T47D (cell line): Measurements from ENCODE around the gene TMEM214.

Experiments
- DNase-seq, 2 experiments: peaks; one replicate each; pipeline versions ENCODE4 v3.0.0 to v3.0.0-alpha.2; 2011 to 2012; ENCODE audit warnings: low read depth in 1 of 2, low spot score in 1 of 2
- JUND ChIP-seq: IDR thresholded peaks from 2 replicates; pipeline ENCODE4 v1.6.1; 2012; ENCODE audit warnings: low read depth
- in situ Hi-C: cut with HindIII; loops from 2 replicates; pipeline ENCODE4 v1.10.0; 2016; ENCODE audit warnings: low sequenced_read_pairs, low pct_unique_long_range_greater_than_20kb

The TMEM214 gene

GRCh38 chr2:27080603-27080936 lies 47.8 kb downstream of the TMEM214 start:
- in situ Hi-C loops, result no loop called here
- no peak for DNase-seq
- TF ChIP-seq JUND, result no peak

GRCh38 chr2:27081984-27082772 lies 49.4 kb downstream of the TMEM214 start:
- in situ Hi-C loops, result no loop called here
- TF ChIP-seq JUND, result no peak
- DNase-seq, result no peak

DNA sequence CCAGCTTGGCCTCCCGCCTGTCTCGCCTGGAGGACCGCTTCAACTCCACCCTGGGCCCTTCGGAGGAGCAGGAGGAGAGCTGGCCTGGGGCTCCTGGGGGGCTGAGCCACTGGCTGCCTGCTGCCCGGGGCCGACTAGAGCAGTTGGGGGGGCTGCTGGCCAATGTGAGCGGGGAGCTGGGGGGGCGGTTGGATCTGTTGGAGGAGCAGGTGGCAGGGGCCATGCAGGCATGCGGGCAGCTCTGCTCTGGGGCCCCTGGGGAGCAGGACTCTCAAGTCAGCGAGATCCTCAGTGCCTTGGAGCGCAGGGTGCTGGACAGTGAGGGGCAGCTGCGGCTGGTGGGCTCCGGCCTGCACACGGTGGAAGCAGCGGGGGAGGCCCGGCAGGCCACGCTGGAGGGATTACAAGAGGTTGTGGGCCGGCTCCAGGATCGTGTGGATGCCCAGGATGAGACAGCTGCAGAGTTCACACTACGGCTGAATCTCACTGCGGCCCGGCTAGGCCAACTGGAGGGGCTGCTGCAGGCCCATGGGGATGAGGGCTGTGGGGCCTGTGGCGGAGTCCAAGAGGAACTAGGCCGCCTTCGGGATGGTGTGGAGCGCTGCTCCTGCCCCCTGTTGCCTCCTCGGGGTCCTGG lies 50.1 kb downstream of the TMEM214 start:
- in situ Hi-C loops, result no loop called here
- DNase-seq, result no peak
- no peak for TF ChIP-seq JUND

DNA sequence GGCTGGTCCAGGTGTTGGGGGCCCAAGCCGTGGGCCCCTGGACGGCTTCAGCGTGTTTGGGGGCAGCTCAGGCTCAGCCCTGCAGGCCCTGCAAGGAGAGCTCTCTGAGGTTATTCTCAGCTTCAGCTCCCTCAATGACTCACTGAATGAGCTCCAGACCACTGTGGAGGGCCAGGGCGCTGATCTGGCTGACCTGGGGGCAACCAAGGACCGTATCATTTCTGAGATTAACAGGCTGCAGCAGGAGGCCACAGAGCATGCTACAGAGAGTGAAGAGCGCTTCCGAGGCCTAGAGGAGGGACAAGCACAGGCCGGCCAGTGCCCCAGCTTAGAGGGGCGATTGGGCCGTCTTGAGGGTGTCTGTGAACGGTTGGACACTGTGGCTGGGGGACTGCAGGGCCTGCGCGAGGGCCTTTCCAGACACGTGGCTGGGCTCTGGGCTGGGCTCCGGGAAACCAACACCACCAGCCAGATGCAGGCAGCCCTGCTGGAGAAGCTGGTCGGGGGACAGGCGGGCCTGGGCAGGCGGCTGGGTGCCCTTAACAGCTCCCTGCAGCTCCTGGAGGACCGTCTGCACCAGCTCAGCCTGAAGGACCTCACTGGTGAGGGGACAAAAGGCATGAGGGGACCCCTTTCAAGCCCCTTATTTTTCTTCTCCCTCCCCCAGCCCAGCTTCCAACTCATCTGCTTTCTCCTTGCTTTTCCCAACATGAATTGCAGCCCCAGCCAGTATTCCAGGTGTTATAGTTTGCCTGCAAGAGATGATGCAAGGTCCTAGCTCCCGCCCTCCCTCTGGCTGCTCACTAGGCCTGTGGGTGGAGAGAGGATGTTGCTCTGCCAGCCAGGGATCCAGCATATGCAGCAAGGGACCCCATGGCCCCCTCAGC lies 50.9 kb downstream of the TMEM214 start:
- TF ChIP-seq JUND, result no peak
- DNase-seq, result no peak
- in situ Hi-C loops, result no loop called here

- in situ Hi-C loops, result no loop called here
- TF ChIP-seq JUND, result no peak
- no peak for DNase-seq
Measured at GRCh38 chr2:27084297-27085061, 51.7 kb downstream of the TMEM214 start.

DNA sequence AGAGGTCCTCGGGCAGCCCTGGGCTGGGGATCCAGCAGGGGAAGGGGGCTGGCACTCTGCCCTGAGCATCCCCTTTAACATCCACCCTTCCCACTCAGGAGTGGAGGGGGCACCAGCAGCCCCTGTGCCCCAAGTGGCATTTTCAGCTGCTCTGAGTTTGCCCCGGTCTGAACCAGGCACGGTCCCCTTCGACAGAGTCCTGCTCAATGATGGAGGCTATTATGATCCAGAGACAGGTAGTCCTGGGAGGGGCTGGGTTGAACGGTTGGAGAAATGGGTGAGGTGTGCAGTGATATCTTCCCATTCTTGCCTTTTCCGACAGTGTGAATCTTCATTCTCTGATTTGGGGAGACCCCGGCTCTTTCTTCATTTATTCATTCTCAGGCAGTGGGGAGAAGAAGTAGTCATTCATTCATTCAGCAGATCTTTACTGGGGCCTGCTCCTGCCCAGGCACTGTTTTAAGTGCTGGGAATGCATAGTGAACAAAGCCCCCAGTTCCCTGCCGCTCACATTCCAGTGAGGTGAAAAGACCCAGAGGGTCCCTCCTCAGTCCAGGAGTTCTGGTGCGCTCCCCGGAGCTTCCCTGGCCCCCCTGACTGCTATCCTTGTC lies 52.4 kb downstream of the TMEM214 start:
- no peak for DNase-seq
- in situ Hi-C loops, result no loop called here
- TF ChIP-seq JUND, result no peak

- TF ChIP-seq JUND, result no peak
- in situ Hi-C loops, result no loop called here
- DNase-seq, result peak; percentile 55 to 64
Measured at GRCh38 chr2:27085673-27086089, 52.9 kb downstream of the TMEM214 start.

- in situ Hi-C loops, result no loop called here
- no peak for TF ChIP-seq JUND
Measured at GRCh38 chr2:27086090-27086723, 53.4 kb downstream of the TMEM214 start.

DNA sequence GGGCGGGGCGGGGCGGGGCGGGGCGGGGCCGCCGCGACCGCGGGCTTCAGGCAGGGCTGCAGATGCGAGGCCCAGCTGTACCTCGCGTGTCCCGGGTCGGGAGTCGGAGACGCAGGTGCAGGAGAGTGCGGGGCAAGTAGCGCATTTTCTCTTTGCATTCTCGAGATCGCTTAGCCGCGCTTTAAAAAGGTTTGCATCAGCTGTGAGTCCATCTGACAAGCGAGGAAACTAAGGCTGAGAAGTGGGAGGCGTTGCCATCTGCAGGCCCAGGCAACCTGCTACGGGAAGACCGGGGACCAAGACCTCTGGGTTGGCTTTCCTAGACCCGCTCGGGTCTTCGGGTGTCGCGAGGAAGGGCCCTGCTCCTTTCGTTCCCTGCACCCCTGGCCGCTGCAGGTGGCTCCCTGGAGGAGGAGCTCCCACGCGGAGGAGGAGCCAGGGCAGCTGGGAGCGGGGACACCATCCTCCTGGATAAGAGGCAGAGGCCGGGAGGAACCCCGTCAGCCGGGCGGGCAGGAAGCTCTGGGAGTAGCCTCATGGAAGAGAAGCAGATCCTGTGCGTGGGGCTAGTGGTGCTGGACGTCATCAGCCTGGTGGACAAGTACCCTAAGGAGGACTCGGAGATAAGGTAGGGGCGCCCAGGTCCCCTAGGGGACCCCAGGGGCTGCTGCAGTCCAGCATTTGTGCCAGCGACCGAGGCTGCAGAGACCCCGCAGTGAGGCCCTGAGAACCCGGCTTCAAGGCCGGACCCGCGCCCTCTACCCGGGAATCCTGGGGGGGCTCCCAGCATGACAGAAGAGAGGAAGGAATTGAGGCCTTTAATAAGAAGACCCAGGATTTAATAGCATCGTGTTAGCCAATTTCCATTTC lies 54.2 kb downstream of the TMEM214 start, which contains the start of gene KHK:
KHK (plus strand) TSS at position 49 of the 870 bp plus-strand sequence; CDS start at position 537, 488 bp downstream.
- peak; percentile 44 to 69 for DNase-seq
- in situ Hi-C loops, result no loop called here
- no peak for TF ChIP-seq JUND

More at GRCh38 chr2:27086090-27086723, 53.4 kb downstream of the TMEM214 start:
- peak; percentile 91 to 93 for DNase-seq

GRCh38 chr2:27087823-27088410 lies 55.2 kb downstream of the TMEM214 start:
- in situ Hi-C loops, result no loop called here
- no peak for TF ChIP-seq JUND
- DNase-seq, result no peak
